DND-41 (cell line): Measurements from ENCODE around the gene TEKT3.

Source experiments
- ATAC-seq: fragments of 200-7000 bp; cut with Tn5 transposase; 3 replicates; pipeline ENCODE4 v1.9.1; 2021; ENCODE audit warnings: low read depth; ENCODE audit not compliant: insufficient read depth
- DNase-seq: peaks from one replicate; pipeline ENCODE4 v3.0.0-alpha.2; 2020
- H2AFZ ChIP-seq: 2 replicates; pipeline ENCODE4 v1.6.0; 2012; ENCODE audit warnings: low read depth, low read length
- H3K27ac ChIP-seq: 2 replicates; pipeline ENCODE4 v1.5.1; 2012; ENCODE audit warnings: low read length, inconsistent platforms
- H3K27me3 ChIP-seq: fragments of 200-600 bp; sonication (generic); 2 replicates; pipeline ENCODE4 v1.6.0; 2012; ENCODE audit warnings: low read length, mild to moderate bottlenecking, inconsistent platforms; ENCODE audit not compliant: insufficient read depth, poor library complexity
- H3K36me3 ChIP-seq: 2 replicates; pipeline ENCODE4 v1.5.1; 2012; ENCODE audit warnings: low read length, inconsistent platforms; ENCODE audit not compliant: insufficient read depth
- H3K4me1 ChIP-seq: 2 replicates; pipeline ENCODE4 v1.5.1; 2012; ENCODE audit warnings: mild to moderate bottlenecking, low read length; ENCODE audit not compliant: insufficient read depth
- H3K4me2 ChIP-seq: 2 replicates; pipeline ENCODE4 v1.6.0; 2012; ENCODE audit warnings: mild to moderate bottlenecking, moderate library complexity, low read length, inconsistent platforms; ENCODE audit not compliant: insufficient read depth
- H3K4me3 ChIP-seq, 2 experiments: fragments of 200-600 bp in 1 of 2; shearing (Covaris generic) in 1 of 2; 2 replicates each; pipeline ENCODE4 v1.5.1; 2012 to 2016; ENCODE audit warnings: inconsistent platforms in 2 of 2, low read length in 2 of 2, mild to moderate bottlenecking in 2 of 2, low read depth in 1 of 2, moderate library complexity in 1 of 2
- H3K79me2 ChIP-seq: 2 replicates; pipeline ENCODE4 v1.6.0; 2012; ENCODE audit warnings: low read length, inconsistent platforms; ENCODE audit not compliant: insufficient read depth
- H3K9ac ChIP-seq: 2 replicates; pipeline ENCODE4 v1.6.0; 2012; ENCODE audit warnings: low read depth, mild to moderate bottlenecking, inconsistent platforms, low read length, moderate library complexity
- H3K9me3 ChIP-seq: 2 replicates; pipeline ENCODE4 v1.5.1; 2012; ENCODE audit warnings: low read length, moderate library complexity, mild to moderate bottlenecking, inconsistent platforms; ENCODE audit not compliant: insufficient read depth, severe bottlenecking
- H4K20me1 ChIP-seq: 2 replicates; pipeline ENCODE4 v1.6.0; 2012; ENCODE audit warnings: low read length; ENCODE audit not compliant: insufficient read depth
- EZH2 ChIP-seq: IDR thresholded peaks from 3 replicates; pipeline ENCODE4 v1.6.1; 2012; ENCODE audit warnings: borderline replicate concordance, low read depth, mild to moderate bottlenecking, moderate library complexity, low read length, inconsistent platforms; ENCODE audit not compliant: severe bottlenecking
- TF ChIP-seq, protein P1 (sequence below): IDR thresholded peaks from 2 replicates; pipeline ENCODE4 v1.5.1; 2012; ENCODE audit warnings: borderline replicate concordance, low read length, moderate library complexity, mild to moderate bottlenecking; ENCODE audit not compliant: poor library complexity, severe bottlenecking; ENCODE audit errors: extremely low read depth

The TEKT3 gene

DNA sequence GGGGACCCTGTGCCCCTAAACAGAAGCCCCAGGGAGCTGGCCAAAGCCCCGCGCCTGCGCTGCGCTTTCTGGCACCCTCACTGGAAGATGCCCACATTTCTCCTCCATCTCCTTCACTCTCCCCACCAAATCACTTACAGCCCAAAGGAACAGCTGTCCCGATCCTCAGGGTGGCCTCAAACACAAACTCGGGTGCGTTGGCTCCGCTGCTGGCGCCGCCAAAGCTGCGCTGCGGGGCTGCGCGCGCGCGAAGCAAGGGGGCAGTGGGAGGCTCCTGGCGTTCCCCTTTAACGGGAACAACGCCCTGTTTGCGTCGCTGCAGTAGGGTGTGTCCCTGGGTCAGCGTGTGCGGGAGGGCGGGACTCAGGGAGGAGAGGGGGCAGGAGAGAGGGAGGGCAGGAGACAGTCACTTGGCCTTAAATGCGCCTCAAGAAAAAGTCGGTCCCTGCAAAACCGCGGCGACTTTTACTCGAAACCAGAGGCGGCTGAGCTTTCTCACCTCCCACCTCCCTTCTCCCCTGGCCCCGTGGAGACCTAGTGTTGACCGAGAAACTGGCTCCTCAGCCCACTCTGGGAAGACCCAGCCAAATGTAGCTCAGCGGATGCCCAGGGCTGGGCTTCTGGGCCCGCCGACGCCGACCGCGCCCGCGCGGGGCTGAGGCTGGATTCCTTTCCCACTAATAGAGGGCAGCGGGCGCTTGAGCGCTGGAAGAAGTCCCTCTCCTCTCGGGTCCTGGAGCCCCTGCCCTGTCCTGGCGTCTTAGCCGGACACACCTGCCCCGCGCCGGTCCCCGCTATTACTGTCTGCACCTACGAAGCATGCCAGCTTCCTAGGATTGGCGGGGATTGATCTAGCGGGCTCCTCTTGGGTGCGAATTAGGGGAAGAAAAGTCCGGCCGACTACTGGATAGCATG lies 78.8 kb downstream of the TEKT3 start:
- no peak for ATAC-seq
- Histone ChIP-seq H3K4me3 (no peak overlapping the region), H3K4me2 (no peak overlapping the region), H3K4me1 (peaks cover 7% of the 10 kb centered on the region), H3K27me3 (no peaks in the 10 kb centered on the region), H3K79me2 (no peaks in the 10 kb centered on the region), H3K9me3 (no peaks in the 10 kb centered on the region), H3K9ac (no peak overlapping the region), H3K27ac (no peak overlapping the region), H3K36me3 (no peaks in the 10 kb centered on the region), H4K20me1 (no peaks in the 10 kb centered on the region), H2AFZ (no peak overlapping the region)
- no peak for TF ChIP-seq EZH2
- TF ChIP-seq, protein P1, sequence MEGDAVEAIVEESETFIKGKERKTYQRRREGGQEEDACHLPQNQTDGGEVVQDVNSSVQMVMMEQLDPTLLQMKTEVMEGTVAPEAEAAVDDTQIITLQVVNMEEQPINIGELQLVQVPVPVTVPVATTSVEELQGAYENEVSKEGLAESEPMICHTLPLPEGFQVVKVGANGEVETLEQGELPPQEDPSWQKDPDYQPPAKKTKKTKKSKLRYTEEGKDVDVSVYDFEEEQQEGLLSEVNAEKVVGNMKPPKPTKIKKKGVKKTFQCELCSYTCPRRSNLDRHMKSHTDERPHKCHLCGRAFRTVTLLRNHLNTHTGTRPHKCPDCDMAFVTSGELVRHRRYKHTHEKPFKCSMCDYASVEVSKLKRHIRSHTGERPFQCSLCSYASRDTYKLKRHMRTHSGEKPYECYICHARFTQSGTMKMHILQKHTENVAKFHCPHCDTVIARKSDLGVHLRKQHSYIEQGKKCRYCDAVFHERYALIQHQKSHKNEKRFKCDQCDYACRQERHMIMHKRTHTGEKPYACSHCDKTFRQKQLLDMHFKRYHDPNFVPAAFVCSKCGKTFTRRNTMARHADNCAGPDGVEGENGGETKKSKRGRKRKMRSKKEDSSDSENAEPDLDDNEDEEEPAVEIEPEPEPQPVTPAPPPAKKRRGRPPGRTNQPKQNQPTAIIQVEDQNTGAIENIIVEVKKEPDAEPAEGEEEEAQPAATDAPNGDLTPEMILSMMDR, result no peak
- DNase-seq, result no peak

DNA sequence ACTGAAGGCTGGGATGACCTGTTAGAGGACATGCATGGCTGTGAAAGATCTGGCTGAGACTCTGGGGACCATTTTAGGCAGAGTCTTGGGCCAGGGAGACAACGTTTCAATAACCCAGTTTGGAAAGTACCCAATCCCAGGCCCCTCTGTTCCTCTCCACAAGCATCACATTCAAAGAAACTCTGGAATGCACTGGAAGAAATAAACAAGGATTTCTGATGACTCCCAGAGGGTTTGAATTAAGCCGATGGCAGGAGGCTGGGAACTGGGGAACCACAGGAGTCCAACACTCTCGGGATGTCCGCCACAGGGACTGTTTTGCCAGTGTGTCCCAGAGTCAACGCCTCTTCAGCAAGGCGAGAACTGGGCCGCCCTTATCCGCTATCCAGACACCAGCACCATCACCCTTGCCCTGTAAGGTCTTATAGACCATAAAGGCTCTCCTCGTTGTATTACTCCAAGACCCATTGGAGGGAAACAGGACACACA lies 79.6 kb downstream of the TEKT3 start:
- no peak overlapping the region for H3K4me3 ChIP-seq
- no peak overlapping the region for H3K4me2 ChIP-seq
- no peaks in the 10 kb centered on the region for H4K20me1 ChIP-seq
- no peaks in the 10 kb centered on the region for H3K9me3 ChIP-seq
- H3K79me2 ChIP-seq, result no peaks in the 10 kb centered on the region
- H2AFZ ChIP-seq, result no peak overlapping the region
- no peak overlapping the region for H3K9ac ChIP-seq
- H3K4me1 ChIP-seq, result peaks cover 14% of the 10 kb centered on the region
- DNase-seq (no peak), ATAC-seq (no peak)
- no peaks in the 10 kb centered on the region for H3K36me3 ChIP-seq
- no peaks in the 10 kb centered on the region for H3K27me3 ChIP-seq
- H3K27ac ChIP-seq, result no peak overlapping the region
- no peak for TF ChIP-seq EZH2
- TF ChIP-seq, protein P1, result no peak

DNA sequence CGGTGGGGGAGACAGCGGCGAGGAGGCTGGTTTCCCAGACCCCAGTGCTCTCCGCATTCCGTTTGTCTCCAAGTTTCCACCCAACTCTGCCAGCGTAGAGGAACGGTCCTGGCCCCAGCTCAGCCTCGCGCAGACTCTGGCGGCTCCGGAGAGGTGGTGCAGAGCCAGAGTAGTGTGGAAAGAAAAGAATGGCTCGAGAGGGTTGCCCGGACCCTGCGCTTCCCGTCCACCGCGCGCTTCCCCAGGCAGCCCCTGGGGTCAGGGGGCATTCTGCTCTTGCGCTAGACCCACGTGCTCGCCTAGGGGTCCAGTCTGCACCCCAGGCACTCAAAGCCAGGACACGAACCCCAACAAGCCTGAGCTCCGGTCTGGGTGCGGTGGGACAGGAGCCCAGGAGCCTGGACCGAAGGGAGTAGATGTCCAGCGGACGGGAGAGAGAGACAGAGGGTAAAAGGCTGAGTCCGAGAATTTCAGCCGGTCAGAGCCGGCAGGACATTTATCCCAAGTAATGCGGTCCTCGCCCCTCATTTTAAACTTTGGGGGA lies 80.1 kb downstream of the TEKT3 start:
- H3K4me2 ChIP-seq, result no peak overlapping the region
- no peak overlapping the region for H3K4me3 ChIP-seq

More for the DNA sequence above, 80.1 kb downstream of the TEKT3 start:
- ATAC-seq, result no peak
- Histone ChIP-seq H3K9ac (no peak overlapping the region), H3K79me2 (no peaks in the 10 kb centered on the region), H3K27ac (no peak overlapping the region), H3K9me3 (no peaks in the 10 kb centered on the region), H3K27me3 (no peaks in the 10 kb centered on the region), H3K4me1 (peaks cover 19% of the 10 kb centered on the region), H2AFZ (no peak overlapping the region), H4K20me1 (no peaks in the 10 kb centered on the region), H3K36me3 (no peaks in the 10 kb centered on the region)
- TF ChIP-seq EZH2, result no peak
- TF ChIP-seq, protein P1, result no peak
- no peak for DNase-seq
